GM18907 (cell line): Measurements from ENCODE around the gene RAD23A.
"Not testable (repeated sequence)": the region's sequence is repeated elsewhere in the genome, so short reads cannot be mapped to it uniquely, and the experiment has no call there.

Experiments used
- ATAC-seq: cut with Tn5 transposase; IDR thresholded peaks from one replicate; pipeline ENCODE4 v1.9.1; 2021; ENCODE audit warnings: mild to moderate bottlenecking, moderate library complexity; ENCODE audit not compliant: unreplicated experiment

RAD23A gene

GRCh38 chr19:12954612-12954962 is 8.9 kb downstream of the RAD23A start:
- no peak for ATAC-seq

- ATAC-seq = not testable (repeated sequence)
Measured at GRCh38 chr19:12955575-12955974, 9.9 kb downstream of the RAD23A start.

GRCh38 chr19:12955996-12956395 is 10.3 kb downstream of the RAD23A start:
- ATAC-seq = no peak

- no peak for ATAC-seq
Measured at GRCh38 chr19:12956446-12957388, 11.1 kb downstream of the RAD23A start, which contains the start of gene GADD45GIP1. GADD45GIP1 (minus strand) TSS chr19:12957223; CDS start chr19:12957212, 11 bp downstream.

GRCh38 chr19:12957389-12957952 is 11.8 kb downstream of the RAD23A start:
- ATAC-seq = not testable (repeated sequence)

GRCh38 chr19:12959481-12959880 is 13.8 kb downstream of the RAD23A start:
- no peak for ATAC-seq

GRCh38 chr19:12965017-12965811 is 19.6 kb downstream of the RAD23A start:
- peak; percentile 69 for ATAC-seq

- no peak for ATAC-seq
Measured at GRCh38 chr19:12965812-12966135, 20.1 kb downstream of the RAD23A start.

- ATAC-seq = no peak
Measured at GRCh38 chr19:12967907-12968306, 22.2 kb downstream of the RAD23A start.

- ATAC-seq = no peak
Measured at GRCh38 chr19:12969292-12969988, 23.8 kb downstream of the RAD23A start, which contains the start of gene DAND5. DAND5 (plus strand) TSS chr19:12969576; CDS start chr19:12969661, 85 bp downstream.

DNA sequence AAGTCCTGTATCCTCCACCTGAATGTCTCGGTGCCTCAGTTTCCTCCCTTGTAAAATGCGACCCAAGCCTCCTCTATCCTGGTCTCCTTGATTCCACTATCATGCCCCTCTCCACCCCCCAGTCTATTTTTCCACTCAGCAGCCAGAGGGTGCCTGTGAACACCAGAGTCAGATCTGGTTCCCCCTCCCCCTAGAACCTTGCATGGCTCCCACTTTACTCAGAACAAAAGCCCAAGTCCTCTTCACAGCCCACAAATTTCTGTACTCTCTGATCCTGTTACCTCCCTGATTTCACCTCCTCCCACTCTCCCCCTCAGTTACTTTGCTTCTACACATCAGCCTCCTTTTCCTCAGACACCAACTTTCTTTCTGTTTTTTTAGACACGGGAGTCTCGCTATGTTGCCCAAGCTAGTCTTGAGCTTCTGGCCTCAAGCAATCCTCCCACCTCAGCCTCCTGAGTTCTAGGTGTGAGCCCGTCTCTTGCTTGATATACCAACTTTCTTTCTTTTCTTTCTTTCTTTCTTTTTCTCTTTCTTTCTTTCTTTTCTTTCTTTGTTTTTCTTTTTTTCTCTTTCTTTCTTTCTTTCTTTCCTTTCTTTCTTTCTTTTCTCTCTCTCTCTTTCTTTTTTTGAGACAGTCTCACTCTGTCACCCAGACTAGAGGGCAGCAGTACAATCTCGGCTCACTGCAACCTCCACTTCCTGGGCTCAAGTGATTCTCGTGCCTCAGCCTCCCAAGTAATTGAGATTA is 24.6 kb downstream of the RAD23A start:
- ATAC-seq = no peak

DNA sequence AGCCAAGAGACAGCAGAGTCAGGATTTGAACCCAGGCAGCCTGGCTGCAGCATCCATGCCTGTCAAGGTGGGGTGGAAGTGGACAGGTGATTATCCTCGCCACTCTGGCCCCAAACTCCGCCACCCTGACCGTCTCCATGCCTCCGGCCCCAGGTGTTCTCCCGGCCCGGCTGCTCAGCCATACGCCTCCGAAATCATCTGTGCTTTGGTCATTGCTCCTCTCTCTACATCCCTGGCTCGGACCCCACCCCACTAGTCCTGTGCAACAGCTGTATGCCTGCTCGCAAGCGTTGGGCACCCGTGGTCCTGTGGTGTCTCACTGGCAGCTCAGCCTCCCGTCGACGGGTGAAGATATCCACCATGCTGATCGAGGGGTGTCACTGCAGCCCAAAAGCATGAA is 27.6 kb downstream of the RAD23A start:
- ATAC-seq = no peak

DNA sequence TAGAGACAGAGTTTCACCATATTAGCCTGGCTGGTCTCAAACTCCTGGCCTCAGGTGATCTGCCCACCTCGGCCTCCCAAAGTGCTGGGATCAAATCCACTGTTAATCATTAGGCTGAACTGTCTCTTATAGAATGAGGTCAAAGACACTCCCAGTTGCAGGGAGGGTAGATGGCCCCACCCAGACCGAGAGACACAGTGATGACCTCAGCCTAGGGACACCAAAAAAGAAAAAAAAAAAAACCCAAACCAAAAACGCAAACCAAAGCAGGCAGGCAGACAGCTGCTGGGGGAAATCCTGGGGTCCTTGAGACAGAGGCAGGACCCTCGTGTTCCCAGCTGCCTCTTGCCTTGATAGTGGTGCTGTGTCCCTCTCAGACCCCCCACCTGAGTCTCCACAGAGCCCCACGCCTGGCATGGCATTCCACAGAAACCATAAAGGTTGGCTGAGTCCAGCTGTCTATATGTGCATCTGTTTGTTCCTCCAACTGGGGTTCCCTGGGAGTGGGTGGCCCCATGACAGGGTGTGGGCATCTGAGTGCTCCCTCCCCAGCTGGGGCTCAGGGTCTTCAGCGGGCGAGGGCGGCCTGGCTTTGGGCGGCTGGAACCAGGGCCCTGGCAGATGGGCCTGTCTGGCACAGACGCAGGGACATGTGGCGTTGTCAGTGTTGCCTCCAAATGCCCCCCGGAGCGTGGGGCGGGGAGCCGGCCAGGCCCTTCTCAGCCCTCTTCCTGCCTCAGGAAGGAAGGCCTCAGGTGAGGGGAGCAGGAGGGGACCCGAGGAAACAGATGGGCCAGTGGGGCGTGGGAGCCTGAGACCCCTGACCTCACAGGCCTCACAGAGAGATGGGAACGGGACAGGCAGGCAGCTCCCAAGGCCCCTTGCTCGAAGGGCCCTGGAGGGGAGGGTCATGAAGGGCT is 28.9 kb downstream of the RAD23A start:
- ATAC-seq = no peak

GRCh38 chr19:12975221-12975741 is 29.6 kb downstream of the RAD23A start:
- ATAC-seq = no peak

DNA sequence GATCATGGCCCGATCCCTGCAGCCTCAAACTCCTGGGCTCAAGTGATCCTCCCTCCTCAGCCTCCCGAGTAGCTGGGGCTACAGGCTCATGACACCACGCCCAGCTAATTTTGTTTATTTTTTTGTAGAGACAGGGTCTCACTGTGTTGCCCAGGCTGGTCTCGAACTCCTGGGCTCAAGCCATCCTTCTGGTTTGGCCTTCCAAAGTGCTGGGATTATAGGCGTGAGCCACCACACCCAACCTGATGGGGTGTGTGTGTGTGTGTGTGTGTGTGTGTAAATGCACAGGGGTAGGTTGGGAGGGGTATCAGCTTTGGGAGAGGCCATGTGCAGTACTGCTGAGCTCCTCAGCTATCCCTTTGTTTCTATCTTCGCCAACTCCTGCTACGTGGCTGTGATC is 30.4 kb downstream of the RAD23A start:
- not testable (repeated sequence) for ATAC-seq

DNA sequence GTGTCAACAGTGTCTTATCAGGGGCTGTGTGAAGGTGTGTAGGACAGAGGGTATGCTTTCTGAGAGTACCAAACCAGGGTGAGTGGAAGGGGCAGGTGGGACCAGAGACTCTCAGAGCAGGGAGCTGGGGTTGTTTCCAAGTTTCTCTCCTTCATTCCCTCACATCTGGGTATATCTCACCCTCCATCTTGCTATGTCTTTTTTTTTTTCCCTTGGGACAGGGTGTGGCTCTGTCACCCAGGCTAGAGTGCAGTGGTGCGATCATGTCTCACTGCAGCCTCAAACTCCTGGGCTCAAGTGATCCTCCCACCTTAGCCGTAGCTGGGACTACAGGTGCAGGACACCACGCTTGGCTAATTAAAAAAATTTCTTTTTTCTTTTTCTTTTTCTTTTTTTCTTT is 34.3 kb downstream of the RAD23A start:
- no peak for ATAC-seq

DNA sequence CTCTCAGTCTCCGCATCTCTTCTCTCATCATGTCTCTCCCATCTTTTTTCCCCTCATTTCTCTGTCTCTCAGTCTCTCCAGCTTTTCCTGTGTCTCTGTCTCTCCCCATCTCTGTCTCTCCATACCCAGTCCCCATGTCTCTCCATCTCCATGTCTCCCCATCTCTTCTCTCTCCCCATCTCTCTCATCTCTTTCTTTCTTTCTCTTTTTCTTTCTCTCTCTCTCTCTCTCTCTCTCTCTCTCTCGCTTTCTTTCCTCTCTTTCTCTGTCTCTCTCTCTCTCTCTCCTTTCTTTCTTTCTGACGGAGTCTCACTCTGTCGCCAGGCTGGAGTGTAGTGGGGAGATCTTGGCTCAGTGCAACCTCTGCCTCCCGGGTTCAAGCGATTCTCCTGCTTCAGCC is 37.0 kb downstream of the RAD23A start:
- no peak for ATAC-seq

DNA sequence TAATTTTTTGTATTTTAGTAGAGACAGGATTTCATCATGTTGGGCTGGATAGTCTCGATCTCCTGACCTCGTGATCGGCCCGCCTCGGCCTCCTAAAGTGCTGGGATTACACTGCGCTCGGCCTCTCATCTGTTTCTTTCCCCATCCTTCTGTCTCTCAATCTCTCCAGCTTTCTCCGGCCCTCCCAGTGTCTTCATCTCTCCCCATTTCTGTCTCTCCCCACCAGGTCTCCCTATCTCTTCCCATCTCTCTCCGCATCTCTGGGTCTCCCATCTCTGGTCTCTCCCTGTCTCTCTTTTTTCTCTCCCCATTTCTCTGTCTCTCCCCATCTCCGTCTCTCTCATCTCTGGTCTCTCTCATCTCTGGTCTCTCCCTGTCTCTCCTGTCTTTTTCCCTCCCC is 37.4 kb downstream of the RAD23A start:
- no peak for ATAC-seq
